ENCODE measurements around the gene PMM2. TPM values are rescaled to one million over a fixed set of nuclear protein-coding genes. Genes with fewer than 3 reads are reported as not detected.

The PMM2 gene
- total RNA-seq, 2 experiments from 2014 or later: 32.7 to 34.3 TPM

DNA sequence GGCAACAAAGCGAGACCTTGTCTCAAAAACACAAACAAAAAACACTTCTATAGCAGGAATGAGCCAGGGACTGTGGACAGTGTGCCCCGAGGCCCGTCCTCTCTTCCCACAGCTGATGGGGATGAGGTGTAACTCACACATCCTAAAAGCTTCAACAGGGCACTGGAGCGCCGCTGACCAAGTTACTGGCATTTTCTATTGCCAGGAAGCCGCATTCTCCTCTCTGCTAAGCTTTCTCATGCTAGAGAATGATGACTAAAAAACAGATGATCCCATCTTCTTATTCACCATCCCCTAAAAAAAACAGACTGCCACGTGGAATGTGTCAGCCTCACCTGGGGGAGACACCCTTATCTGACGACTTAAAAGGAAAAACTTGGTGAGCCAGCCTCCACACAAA, 54.9 kb downstream of the PMM2 start:
- peaks cover 54% of the 10 kb centered on the region for H3K36me3 Mint-ChIP-seq (ENCODE audit: low read depth)
- no peaks in the 10 kb centered on the region for H3K27me3 Mint-ChIP-seq
- no peak overlapping the region for H3K4me3 Mint-ChIP-seq
- H3K4me1 Mint-ChIP-seq (ENCODE audit: low read depth): peaks cover 37% of the 10 kb centered on the region
- ChIA-PET CTCF (no interaction called here), POLR2A (interaction anchor here (1.5 to 9.0 kb wide), 2 partner anchors 14 to 44 kb away, joined by 3 to 99 read pairs; partner anchors contain the start of gene CARHSP1)
- no peaks in the 10 kb centered on the region for H3K9me3 Mint-ChIP-seq
- DNase-seq (no peak), ATAC-seq (no peak)
- H3K27ac Mint-ChIP-seq: peak overlapping the region; percentile 55
- TF ChIP-seq, protein P1, sequence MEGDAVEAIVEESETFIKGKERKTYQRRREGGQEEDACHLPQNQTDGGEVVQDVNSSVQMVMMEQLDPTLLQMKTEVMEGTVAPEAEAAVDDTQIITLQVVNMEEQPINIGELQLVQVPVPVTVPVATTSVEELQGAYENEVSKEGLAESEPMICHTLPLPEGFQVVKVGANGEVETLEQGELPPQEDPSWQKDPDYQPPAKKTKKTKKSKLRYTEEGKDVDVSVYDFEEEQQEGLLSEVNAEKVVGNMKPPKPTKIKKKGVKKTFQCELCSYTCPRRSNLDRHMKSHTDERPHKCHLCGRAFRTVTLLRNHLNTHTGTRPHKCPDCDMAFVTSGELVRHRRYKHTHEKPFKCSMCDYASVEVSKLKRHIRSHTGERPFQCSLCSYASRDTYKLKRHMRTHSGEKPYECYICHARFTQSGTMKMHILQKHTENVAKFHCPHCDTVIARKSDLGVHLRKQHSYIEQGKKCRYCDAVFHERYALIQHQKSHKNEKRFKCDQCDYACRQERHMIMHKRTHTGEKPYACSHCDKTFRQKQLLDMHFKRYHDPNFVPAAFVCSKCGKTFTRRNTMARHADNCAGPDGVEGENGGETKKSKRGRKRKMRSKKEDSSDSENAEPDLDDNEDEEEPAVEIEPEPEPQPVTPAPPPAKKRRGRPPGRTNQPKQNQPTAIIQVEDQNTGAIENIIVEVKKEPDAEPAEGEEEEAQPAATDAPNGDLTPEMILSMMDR (IDR thresholded peaks at IDR 0.05): no peak
- intact Hi-C loops (cut with micrococcal nuclease): no loop called here

DNA sequence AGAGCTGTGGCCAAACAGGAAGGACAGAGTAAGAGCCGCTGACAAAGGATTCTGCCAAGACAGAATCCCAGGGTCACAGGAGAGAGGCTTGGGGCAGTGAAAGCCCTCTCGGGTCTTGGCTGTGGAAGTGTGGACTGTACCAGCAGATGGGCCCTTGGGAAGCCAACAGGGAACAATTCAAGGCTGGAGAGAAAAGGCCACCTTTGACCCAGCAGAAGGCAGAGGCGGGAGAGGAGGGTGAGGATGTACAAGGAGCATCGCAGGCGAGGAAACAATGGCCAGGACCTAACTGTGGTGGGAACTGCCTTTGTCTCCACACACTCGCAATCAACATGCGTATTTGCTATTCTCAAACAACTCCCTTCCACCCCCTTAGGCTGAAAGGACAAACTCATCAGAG, 55.5 kb downstream of the PMM2 start:
- ATAC-seq (no peak), DNase-seq (no peak)
- TF ChIP-seq, protein P1 (IDR thresholded peaks at IDR 0.05): no peak
- no peak overlapping the region for H3K4me3 Mint-ChIP-seq
- POLR2A ChIA-PET: interaction anchor here (0.6 to 9.0 kb wide), 2 partner anchors 13 to 400 kb away, joined by 3 to 99 read pairs; partner anchors contain the start of gene CARHSP1
- intact Hi-C loops (cut with micrococcal nuclease): no loop called here
- no peaks in the 10 kb centered on the region for H3K9me3 Mint-ChIP-seq
- peak overlapping the region; percentile 55 for H3K27ac Mint-ChIP-seq
- no peaks in the 10 kb centered on the region for H3K27me3 Mint-ChIP-seq
- H3K36me3 Mint-ChIP-seq (ENCODE audit: low read depth): peaks cover 58% of the 10 kb centered on the region
- peaks cover 39% of the 10 kb centered on the region for H3K4me1 Mint-ChIP-seq (ENCODE audit: low read depth)
- CTCF ChIA-PET: interaction anchor here (1.6 kb wide), 1 partner anchor 27 kb away, joined by 7 read pairs; no protein-coding TSS in a partner anchor

DNA sequence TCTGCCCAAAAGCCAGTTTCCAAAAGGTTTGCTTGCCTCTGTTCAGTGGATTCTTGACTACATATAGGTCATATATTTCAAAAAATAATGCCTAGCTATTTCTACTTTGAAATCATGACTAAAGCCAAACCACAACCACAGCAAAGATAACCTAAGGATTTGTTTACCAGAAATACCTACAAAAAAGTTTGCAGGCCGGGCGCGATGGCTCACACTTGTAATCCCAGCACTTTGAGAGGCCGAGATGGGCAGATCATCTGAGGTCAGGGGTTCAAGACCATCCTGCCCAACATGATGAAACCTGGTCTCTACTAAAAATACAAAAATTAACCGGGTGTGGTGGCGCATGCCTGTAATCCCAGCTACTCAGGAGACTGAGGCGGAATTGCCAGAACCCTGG, 56.0 kb downstream of the PMM2 start:
- H3K4me3 Mint-ChIP-seq: no peak overlapping the region
- intact Hi-C loops (cut with micrococcal nuclease): no loop called here
- no peaks in the 10 kb centered on the region for H3K27me3 Mint-ChIP-seq
- TF ChIP-seq, protein P1 (IDR thresholded peaks at IDR 0.05): no peak
- POLR2A ChIA-PET: interaction anchor here (0.6 to 9.0 kb wide), 2 partner anchors 13 to 400 kb away, joined by 3 to 99 read pairs; partner anchors contain the start of gene CARHSP1
- H3K4me1 Mint-ChIP-seq (ENCODE audit: low read depth): peaks cover 39% of the 10 kb centered on the region
- H3K9me3 Mint-ChIP-seq: no peaks in the 10 kb centered on the region
- CTCF ChIA-PET: interaction anchor here (1.6 to 2.2 kb wide), 2 partner anchors 15 to 27 kb away, joined by 7 read pairs; partner anchors contain the start of gene CARHSP1
- peak; percentile 12 for DNase-seq
- no peak for ATAC-seq
- H3K27ac Mint-ChIP-seq: peak overlapping the region; percentile 23
- H3K36me3 Mint-ChIP-seq (ENCODE audit: low read depth): peaks cover 62% of the 10 kb centered on the region

DNA sequence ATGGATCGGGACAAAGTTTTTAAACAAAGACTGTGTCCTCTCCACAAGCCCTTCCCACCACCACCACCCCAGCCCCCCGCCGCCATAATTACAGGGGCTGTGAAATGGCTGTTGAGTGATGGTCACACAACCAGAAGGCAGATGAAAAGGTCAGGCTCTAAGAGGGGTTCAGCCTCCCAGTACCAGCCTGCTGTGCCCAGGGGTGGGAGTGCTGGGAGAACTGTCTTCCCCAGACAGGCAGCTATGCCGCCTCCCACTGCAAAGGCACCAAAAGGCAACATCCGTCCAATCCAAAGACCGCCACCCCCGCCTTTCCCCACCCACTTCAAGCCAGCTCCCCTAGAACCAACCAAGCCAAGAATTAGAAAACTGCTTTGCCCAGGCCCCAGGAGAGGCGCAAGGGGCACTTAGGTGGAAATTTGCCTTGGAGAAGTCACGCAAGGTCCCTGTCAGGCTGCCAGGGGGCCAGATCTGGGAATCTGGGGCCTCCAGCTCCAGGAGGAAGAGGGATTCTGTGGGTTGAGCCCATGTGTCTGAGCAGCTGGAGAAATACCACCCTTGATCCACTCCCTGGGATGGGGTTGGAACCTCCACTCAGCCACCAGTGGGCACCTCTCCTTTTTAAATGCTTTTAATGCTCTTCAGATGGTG, 56.8 kb downstream of the PMM2 start:
- DNase-seq (no peak), ATAC-seq (no peak)
- TF ChIP-seq, protein P1 (IDR thresholded peaks at IDR 0.05): no peak
- no peak overlapping the region for H3K27ac Mint-ChIP-seq
- intact Hi-C loops (cut with micrococcal nuclease): no loop called here
- no peaks in the 10 kb centered on the region for H3K9me3 Mint-ChIP-seq
- H3K27me3 Mint-ChIP-seq: no peaks in the 10 kb centered on the region
- no peak overlapping the region for H3K4me3 Mint-ChIP-seq
- ChIA-PET POLR2A (interaction anchor here (0.5 to 9.0 kb wide), 3 partner anchors 12 to 175 kb away, joined by 3 to 99 read pairs (median 4); partner anchors contain the start of gene CARHSP1), CTCF (interaction anchor here (0.9 to 2.2 kb wide), 5 partner anchors 10 to 27 kb away, joined by 3 to 13 read pairs (median 7); partner anchors contain the start of gene CARHSP1)
- peaks cover 62% of the 10 kb centered on the region for H3K36me3 Mint-ChIP-seq (ENCODE audit: low read depth)
- H3K4me1 Mint-ChIP-seq (ENCODE audit: low read depth): peaks cover 39% of the 10 kb centered on the region

Data from activated CD8-positive, alpha-beta T cell treated with anti-CD3 and anti-CD28 coated beads for 36 hours (primary cell).